ENCODE measurements around the gene PTGIS.
A peak's percentile ranks its signal among the peaks of the same experiment; 100 is the strongest.

The PTGIS gene

GRCh38 chr20:49548371-49548947 is 19.5 kb downstream of the PTGIS start:
- no peak for DNase-seq (ENCODE audit: low read depth)
- H3K4me3 ChIP-seq (ENCODE audit: low read depth, low read length) = no peak overlapping the region
- TF ChIP-seq CTCF (conservative IDR thresholded peaks at IDR 0.05; ENCODE audit: low read depth, low read length) = no peak

GRCh38 chr20:49545572-49545971 is 22.4 kb downstream of the PTGIS start:
- TF ChIP-seq CTCF (conservative IDR thresholded peaks at IDR 0.05; ENCODE audit: low read depth, low read length) = peak; percentile 43
- DNase-seq (ENCODE audit: low read depth) = no peak
- H3K4me3 ChIP-seq (ENCODE audit: low read depth, low read length) = no peak overlapping the region

GRCh38 chr20:49544535-49544934 is 23.4 kb downstream of the PTGIS start:
- no peak overlapping the region for H3K4me3 ChIP-seq (ENCODE audit: low read depth, low read length)
- TF ChIP-seq CTCF (conservative IDR thresholded peaks at IDR 0.05; ENCODE audit: low read depth, low read length) = no peak
- no peak for DNase-seq (ENCODE audit: low read depth)

- no peak for DNase-seq (ENCODE audit: low read depth)
- TF ChIP-seq CTCF (conservative IDR thresholded peaks at IDR 0.05; ENCODE audit: low read depth, low read length) = no peak
Observed at GRCh38 chr20:49543858-49544437, 24.0 kb downstream of the PTGIS start.

GRCh38 chr20:49543071-49543857 is 24.7 kb downstream of the PTGIS start:
- no peak for DNase-seq (ENCODE audit: low read depth)
- TF ChIP-seq CTCF (conservative IDR thresholded peaks at IDR 0.05; ENCODE audit: low read depth, low read length) = peak; percentile 1
- H3K4me3 ChIP-seq (ENCODE audit: low read depth, low read length) = no peak overlapping the region

More at GRCh38 chr20:49543858-49544437, 24.0 kb downstream of the PTGIS start:
- no peak overlapping the region for H3K4me3 ChIP-seq (ENCODE audit: low read depth, low read length)

- H3K4me3 ChIP-seq (ENCODE audit: low read depth, low read length) = no peak overlapping the region
- TF ChIP-seq CTCF (conservative IDR thresholded peaks at IDR 0.05; ENCODE audit: low read depth, low read length) = no peak
- DNase-seq (ENCODE audit: low read depth) = no peak
Observed at GRCh38 chr20:49542514-49542991, 25.4 kb downstream of the PTGIS start.

Measured in choroid plexus epithelial cell (primary cell).